Astrocyte of the cerebellum (primary cell): Measurements from ENCODE around the gene PPIE.
"Not testable (repeated sequence)": the region's sequence is repeated elsewhere in the genome, so short reads cannot be mapped to it uniquely, and the experiment has no call there.

Experiments
- DNase-seq: peaks from one replicate; pipeline ENCODE4 v3.0.0-alpha.2; 2011; ENCODE audit warnings: low read depth
- H3K4me3 ChIP-seq: 2 replicates; pipeline ENCODE4 v1.5.1; 2011; ENCODE audit warnings: mild to moderate bottlenecking, low read depth, low read length, moderate library complexity
- in situ Hi-C: cut with HindIII; loops from 2 replicates; pipeline ENCODE4 v1.10.0; 2017; ENCODE audit warnings: low sequenced_read_pairs
- TF ChIP-seq, protein P1 (sequence below): IDR thresholded peaks from 2 replicates; pipeline ENCODE4 v1.5.1; 2012; ENCODE audit warnings: low read length, low read depth, moderate library complexity, mild to moderate bottlenecking; ENCODE audit errors: missing control alignments

PPIE gene

GRCh38 chr1:39788758-39789570, 50.3 kb downstream of the PPIE start, which contains the start of gene BMP8B:
Gene BMP8B, minus strand, starts transcription at chr1:39788865. Its CDS starts 380 bp downstream, at chr1:39788485.
- DNase-seq = no peak
- H3K4me3 ChIP-seq = peak within 1 kb of the TSS; percentile 10
- TF ChIP-seq, protein P1, sequence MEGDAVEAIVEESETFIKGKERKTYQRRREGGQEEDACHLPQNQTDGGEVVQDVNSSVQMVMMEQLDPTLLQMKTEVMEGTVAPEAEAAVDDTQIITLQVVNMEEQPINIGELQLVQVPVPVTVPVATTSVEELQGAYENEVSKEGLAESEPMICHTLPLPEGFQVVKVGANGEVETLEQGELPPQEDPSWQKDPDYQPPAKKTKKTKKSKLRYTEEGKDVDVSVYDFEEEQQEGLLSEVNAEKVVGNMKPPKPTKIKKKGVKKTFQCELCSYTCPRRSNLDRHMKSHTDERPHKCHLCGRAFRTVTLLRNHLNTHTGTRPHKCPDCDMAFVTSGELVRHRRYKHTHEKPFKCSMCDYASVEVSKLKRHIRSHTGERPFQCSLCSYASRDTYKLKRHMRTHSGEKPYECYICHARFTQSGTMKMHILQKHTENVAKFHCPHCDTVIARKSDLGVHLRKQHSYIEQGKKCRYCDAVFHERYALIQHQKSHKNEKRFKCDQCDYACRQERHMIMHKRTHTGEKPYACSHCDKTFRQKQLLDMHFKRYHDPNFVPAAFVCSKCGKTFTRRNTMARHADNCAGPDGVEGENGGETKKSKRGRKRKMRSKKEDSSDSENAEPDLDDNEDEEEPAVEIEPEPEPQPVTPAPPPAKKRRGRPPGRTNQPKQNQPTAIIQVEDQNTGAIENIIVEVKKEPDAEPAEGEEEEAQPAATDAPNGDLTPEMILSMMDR = no peak
- in situ Hi-C loops = no loop called here

GRCh38 chr1:39789571-39790110, 51.0 kb downstream of the PPIE start:
- DNase-seq = no peak
- H3K4me3 ChIP-seq = no peak overlapping the region

DNA sequence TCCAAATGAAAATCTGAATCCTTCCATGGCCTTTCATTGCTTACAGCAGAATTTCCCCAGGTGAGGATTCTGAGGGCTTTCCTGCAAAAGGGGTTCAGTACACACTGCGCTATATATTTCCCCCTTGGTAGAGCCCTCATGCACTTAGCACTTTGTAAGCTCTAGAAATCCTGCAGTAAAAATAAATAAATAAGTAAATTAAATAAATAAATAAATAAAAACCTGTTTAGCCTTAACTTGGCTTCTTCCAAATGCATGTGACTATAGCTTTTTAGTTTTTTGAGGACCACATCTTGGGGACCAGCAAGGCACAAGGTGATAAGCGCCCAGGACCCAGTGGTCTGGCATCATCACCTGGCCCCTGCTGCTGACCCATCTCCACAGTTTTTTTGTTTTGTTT, 53.2 kb downstream of the PPIE start:
- in situ Hi-C loops = no loop called here
- TF ChIP-seq, protein P1 = no peak
- no peak overlapping the region for H3K4me3 ChIP-seq
- DNase-seq = no peak

More at GRCh38 chr1:39789571-39790110, 51.0 kb downstream of the PPIE start:
- TF ChIP-seq, protein P1 = no peak
- in situ Hi-C loops = no loop called here

- TF ChIP-seq, protein P1 = no peak
- DNase-seq = no peak
- in situ Hi-C loops = no loop called here
- no peak overlapping the region for H3K4me3 ChIP-seq
Observed at GRCh38 chr1:39795651-39796050, 57.0 kb downstream of the PPIE start.

DNA sequence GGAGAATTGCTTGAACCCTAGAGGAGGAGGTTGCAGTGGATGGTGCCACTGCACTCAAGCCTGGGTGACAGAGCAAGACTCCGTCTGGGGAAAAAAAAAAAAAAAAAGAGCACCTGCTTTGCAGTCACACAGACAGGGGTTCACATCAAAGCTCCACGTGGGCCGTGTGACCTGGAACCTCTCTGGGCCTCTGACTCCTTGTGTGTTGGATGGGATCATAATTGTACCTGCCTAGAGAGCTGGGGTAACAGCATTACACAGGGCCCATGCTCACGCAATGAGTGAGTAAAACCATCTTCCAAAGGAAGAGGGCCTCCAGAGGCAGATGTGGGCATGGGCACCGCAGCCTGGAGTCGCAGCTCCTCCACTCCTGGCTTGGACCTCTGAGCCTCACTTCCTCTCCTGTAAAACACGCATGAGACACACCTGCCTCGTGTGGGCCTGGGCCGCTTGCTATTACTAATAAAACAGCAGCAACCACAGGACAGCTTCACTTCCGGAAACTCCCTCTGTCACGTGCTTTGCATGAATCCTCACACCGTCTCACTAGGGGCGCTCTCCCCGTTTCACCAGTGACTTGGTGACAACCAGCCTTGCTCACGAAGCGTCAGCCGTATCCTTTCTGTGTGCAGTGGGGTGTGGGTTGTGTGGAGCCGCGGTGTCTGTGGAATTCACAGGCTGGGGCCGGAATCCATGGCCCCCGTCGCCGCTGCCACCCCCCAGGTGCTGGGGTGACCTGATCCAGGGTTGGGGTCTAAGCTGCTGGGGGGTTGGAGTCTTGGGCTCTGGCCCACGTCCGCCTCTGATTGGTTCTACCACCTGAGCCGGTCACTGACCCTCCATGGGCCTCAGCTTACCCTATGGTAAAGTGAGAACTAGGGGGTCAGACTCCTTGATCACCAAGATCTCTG, 60.4 kb downstream of the PPIE start:
- TF ChIP-seq, protein P1 = peak; percentile 16
- in situ Hi-C loops, DNase-seq, H3K4me3 ChIP-seq: not testable (repeated sequence)

- in situ Hi-C loops = loop anchor here (5.0 to 10.0 kb wide), 3 partner anchors 37 to 97 kb away; partner anchors contain the start of gene PPIE
- DNase-seq = no peak
- no peak overlapping the region for H3K4me3 ChIP-seq
- TF ChIP-seq, protein P1 = peak; percentile 65
Observed at GRCh38 chr1:39799770-39800470, 61.2 kb downstream of the PPIE start.
